Suprapubic skin (tissue), 4 donors: ENCODE data around the gene CAND1.

ENCODE experiments used
- EP300 ChIP-seq: sonication (generic); formaldehyde crosslinking; IDR thresholded peaks from one replicate; pipeline ENCODE4 v1.6.1; 2017; ENCODE audit warnings: antibody characterized with exemption
- POLR2A ChIP-seq, 2 donors: fragments of 450-650 bp; IDR thresholded peaks; one replicate each; pipeline ENCODE4 v1.6.1; 2017; ENCODE audit warnings: antibody characterized with exemption in 2 of 2, mild to moderate bottlenecking in 2 of 2, moderate library complexity in 2 of 2
- POLR2AphosphoS5 ChIP-seq, 3 donors: sonication (generic); formaldehyde crosslinking; IDR thresholded peaks; one replicate each; pipeline ENCODE4 v1.6.1; 2017; ENCODE audit warnings: antibody characterized with exemption in 3 of 3
- TF ChIP-seq, protein P1 (sequence below), 2 donors: fragments of 200-600 bp in 1 of 2; fragments of 450-650 bp in 1 of 2; sonication (generic) in 1 of 2; IDR thresholded peaks; one replicate each; pipeline ENCODE4 v1.5.1; 2016 to 2019; ENCODE audit warnings: antibody characterized with exemption in 2 of 2, mild to moderate bottlenecking in 1 of 2, moderate library complexity in 1 of 2

DNA sequence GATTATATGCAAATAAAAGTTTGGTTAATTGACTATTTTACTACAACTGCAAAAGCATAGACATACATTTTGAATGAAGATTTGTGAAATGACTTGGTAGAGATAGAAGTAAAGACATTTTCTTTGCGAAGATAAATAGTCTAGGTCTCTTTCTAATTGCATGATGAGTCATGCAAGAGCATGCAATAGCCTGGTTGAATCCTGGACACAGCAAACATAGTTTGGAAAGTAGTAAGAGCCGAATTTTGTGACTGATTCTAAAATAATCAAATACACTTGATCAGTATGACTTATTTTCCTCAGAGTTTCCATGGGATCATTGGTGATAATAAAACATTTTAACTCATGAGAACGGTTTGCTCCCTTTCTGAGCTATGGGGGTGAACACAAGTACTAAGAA, 27.7 kb upstream of the CAND1 start:
- no peak for TF ChIP-seq EP300
- no peak for TF ChIP-seq POLR2AphosphoS5 (IDR thresholded peaks at IDR 0.05)
- TF ChIP-seq POLR2A (IDR thresholded peaks at IDR 0.05), result no peak
- TF ChIP-seq, protein P1, sequence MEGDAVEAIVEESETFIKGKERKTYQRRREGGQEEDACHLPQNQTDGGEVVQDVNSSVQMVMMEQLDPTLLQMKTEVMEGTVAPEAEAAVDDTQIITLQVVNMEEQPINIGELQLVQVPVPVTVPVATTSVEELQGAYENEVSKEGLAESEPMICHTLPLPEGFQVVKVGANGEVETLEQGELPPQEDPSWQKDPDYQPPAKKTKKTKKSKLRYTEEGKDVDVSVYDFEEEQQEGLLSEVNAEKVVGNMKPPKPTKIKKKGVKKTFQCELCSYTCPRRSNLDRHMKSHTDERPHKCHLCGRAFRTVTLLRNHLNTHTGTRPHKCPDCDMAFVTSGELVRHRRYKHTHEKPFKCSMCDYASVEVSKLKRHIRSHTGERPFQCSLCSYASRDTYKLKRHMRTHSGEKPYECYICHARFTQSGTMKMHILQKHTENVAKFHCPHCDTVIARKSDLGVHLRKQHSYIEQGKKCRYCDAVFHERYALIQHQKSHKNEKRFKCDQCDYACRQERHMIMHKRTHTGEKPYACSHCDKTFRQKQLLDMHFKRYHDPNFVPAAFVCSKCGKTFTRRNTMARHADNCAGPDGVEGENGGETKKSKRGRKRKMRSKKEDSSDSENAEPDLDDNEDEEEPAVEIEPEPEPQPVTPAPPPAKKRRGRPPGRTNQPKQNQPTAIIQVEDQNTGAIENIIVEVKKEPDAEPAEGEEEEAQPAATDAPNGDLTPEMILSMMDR (IDR thresholded peaks at IDR 0.05), result no peak
